Measurements from ENCODE around the gene GNPDA1. TPM values are rescaled to one million over a fixed set of nuclear protein-coding genes. Genes with fewer than 3 reads are reported as not detected.

The GNPDA1 gene
- total and polyA plus RNA-seq, 2 of the 8 experiments (the other 6 are each of a cell fraction or from before 2014, with no cell fraction given) = 33.0 to 94.3 TPM

DNA sequence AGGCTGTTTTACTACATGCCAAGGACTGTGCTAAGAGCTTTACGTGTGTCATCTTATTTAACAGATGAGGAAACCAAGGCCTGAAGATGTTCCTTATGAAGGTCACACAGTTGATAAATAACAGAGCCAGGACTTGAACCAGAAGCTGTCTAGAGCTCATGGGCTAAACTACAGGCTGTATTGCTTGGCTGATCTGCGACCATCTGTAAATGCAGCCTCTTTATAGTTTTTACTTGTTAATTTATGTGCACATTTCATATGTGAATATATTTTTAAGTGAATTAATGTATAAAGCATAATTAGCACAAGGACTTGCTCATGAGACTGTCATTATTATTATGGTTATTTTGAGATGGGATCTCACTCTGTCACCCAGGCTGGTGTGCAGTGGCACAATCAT lies 19.3 kb upstream of the GNPDA1 start (continued):
- TF ChIP-seq CHD7 (IDR thresholded peaks at IDR 0.05; ENCODE audit: insufficient replicate concordance, low read length) (no peak), NANOG (IDR thresholded peaks at IDR 0.05; ENCODE audit: insufficient read depth, low read depth, low read length, poor library complexity, severe bottlenecking) (no peak), RXRA (IDR thresholded peaks at IDR 0.05; ENCODE audit: insufficient read depth, low read depth, low read length) (no peak), SP1 (IDR thresholded peaks at IDR 0.05; ENCODE audit: low read depth, low read length) (no peak), TCF12 (IDR thresholded peaks at IDR 0.05; ENCODE audit: low read depth, low read length) (no peak), POLR2A (IDR thresholded peaks at IDR 0.05; ENCODE audit: control extremely low read depth in 1 of 2, low read depth in 2 of 2, low read length in 2 of 2) (no peak), BRCA1 (IDR thresholded peaks at IDR 0.05; ENCODE audit: low read depth, low read length) (no peak), BCL11A (IDR thresholded peaks at IDR 0.05; ENCODE audit: low read depth in 2 of 2, low read length in 2 of 2) (no peak), CBX8 (IDR thresholded peaks at IDR 0.05; ENCODE audit: borderline replicate concordance, low read depth, low read length) (no peak), CREB1 (IDR thresholded peaks at IDR 0.05) (no peak), ASH2L (IDR thresholded peaks at IDR 0.05; ENCODE audit: low read length) (no peak)
- TF ChIP-seq, protein P1, sequence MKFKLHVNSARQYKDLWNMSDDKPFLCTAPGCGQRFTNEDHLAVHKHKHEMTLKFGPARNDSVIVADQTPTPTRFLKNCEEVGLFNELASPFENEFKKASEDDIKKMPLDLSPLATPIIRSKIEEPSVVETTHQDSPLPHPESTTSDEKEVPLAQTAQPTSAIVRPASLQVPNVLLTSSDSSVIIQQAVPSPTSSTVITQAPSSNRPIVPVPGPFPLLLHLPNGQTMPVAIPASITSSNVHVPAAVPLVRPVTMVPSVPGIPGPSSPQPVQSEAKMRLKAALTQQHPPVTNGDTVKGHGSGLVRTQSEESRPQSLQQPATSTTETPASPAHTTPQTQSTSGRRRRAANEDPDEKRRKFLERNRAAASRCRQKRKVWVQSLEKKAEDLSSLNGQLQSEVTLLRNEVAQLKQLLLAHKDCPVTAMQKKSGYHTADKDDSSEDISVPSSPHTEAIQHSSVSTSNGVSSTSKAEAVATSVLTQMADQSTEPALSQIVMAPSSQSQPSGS (IDR thresholded peaks at IDR 0.05; ENCODE audit: low read length) = no peak

Measured in H1 (cell line).